Activated CD4-positive, alpha-beta memory T cell treated with anti-CD3 and anti-CD28 coated beads for 36 hours (primary cell): ENCODE data around the gene PRR30. TPM values are rescaled to one million over a fixed set of nuclear protein-coding genes. Genes with fewer than 3 reads are reported as not detected.
"Not testable (repeated sequence)": the region's sequence is repeated elsewhere in the genome, so short reads cannot be mapped to it uniquely, and the experiment has no call there.

Experiments
- CTCF ChIA-PET: fragments of 350-600 bp; sonication (Branson Sonifier 250); formaldehyde crosslinking; loops from one replicate; lab custom pipeline; 2021; ENCODE audit warnings: antibody characterized with exemption, inconsistent platforms; lab: Charles Lee
- POLR2A ChIA-PET: fragments of 350-600 bp; sonication (Branson Sonifier 250); formaldehyde crosslinking; loops from one replicate; lab custom pipeline; 2021; ENCODE audit warnings: antibody characterized with exemption; lab: Charles Lee
- DNase-seq: peaks from one replicate; pipeline ENCODE4 v3.0.0-alpha.2; 2020
- H3K27ac Mint-ChIP-seq: one replicate; pipeline ENCODE4 v1.8.0; 2021; ENCODE audit warnings: mixed read lengths
- H3K27me3 Mint-ChIP-seq: one replicate; pipeline ENCODE4 v1.8.0; 2021; ENCODE audit warnings: mixed read lengths
- H3K36me3 Mint-ChIP-seq: one replicate; pipeline ENCODE4 v1.8.0; 2021; ENCODE audit warnings: mixed read lengths
- H3K4me1 Mint-ChIP-seq: one replicate; pipeline ENCODE4 v1.8.0; 2021; ENCODE audit warnings: low read depth, mixed read lengths
- H3K4me3 Mint-ChIP-seq: one replicate; pipeline ENCODE4 v1.8.0; 2021; ENCODE audit warnings: mild to moderate bottlenecking, mixed read lengths
- H3K9me3 Mint-ChIP-seq: one replicate; pipeline ENCODE4 v1.8.0; 2021; ENCODE audit warnings: mixed read lengths
- intact Hi-C: fragments of 100-400 bp; cut with micrococcal nuclease; formaldehyde crosslinking; loops from one replicate; pipeline ENCODE4 v1.15.1; 2023
- total RNA-seq, 2 experiments: library from RNA; stranded (reverse); gene quantifications; one replicate each; pipeline ENCODE4 v1.2.3, GENCODE V29; 2021

PRR30 gene
- not detected for total RNA-seq

- POLR2A ChIA-PET, result no interaction called here
- CTCF ChIA-PET, result interaction anchor here (1.5 kb wide), 1 partner anchor 30 kb away, joined by 6 read pairs; no protein-coding TSS in a partner anchor
- DNase-seq, result no peak
- Mint-ChIP-seq H3K4me3 (no peak within 1 kb of the TSS), H3K27ac (no peak within 1 kb of the TSS), H3K9me3 (peaks cover 6% of the 10 kb centered on the region), H3K27me3 (peaks cover 12% of the 10 kb centered on the region), H3K4me1 (peaks cover 4% of the 10 kb centered on the region), H3K36me3 (peaks cover 2% of the 10 kb centered on the region)
- intact Hi-C loops, result no loop called here
Measured at GRCh38 chr2:27139310-27139709, at the start of gene PRR30. Gene PRR30 (minus strand): TSS chr2:27139410. CDS start chr2:27138329, 1,081 bp downstream.

GRCh38 chr2:27186613-27187345 is 47.6 kb upstream of the PRR30 start:
- no peak for DNase-seq
- H3K27me3 Mint-ChIP-seq, result peaks cover 6% of the 10 kb centered on the region
- no peaks in the 10 kb centered on the region for H3K36me3 Mint-ChIP-seq
- H3K9me3 Mint-ChIP-seq, result no peaks in the 10 kb centered on the region
- ChIA-PET POLR2A (interaction anchor here (0.5 to 0.6 kb wide), 2 partner anchors 60 to 387 kb away, joined by 3 read pairs; no protein-coding TSS in a partner anchor), CTCF (interaction anchor here (1.4 kb wide), 1 partner anchor 16 kb away, joined by 8 read pairs; no protein-coding TSS in a partner anchor)
- intact Hi-C loops, result no loop called here
- H3K27ac Mint-ChIP-seq, result no peak overlapping the region
- no peak overlapping the region for H3K4me3 Mint-ChIP-seq
- no peaks in the 10 kb centered on the region for H3K4me1 Mint-ChIP-seq

GRCh38 chr2:27185331-27186026 is 46.3 kb upstream of the PRR30 start:
- Mint-ChIP-seq H3K9me3 (no peaks in the 10 kb centered on the region), H3K27ac (no peak overlapping the region), H3K36me3 (no peaks in the 10 kb centered on the region), H3K27me3 (peaks cover 17% of the 10 kb centered on the region), H3K4me1 (no peaks in the 10 kb centered on the region), H3K4me3 (no peak overlapping the region)
- POLR2A ChIA-PET, result no interaction called here
- CTCF ChIA-PET, result no interaction called here
- no peak for DNase-seq
- intact Hi-C loops, result no loop called here

GRCh38 chr2:27184115-27184514 is 44.9 kb upstream of the PRR30 start:
- H3K4me3 Mint-ChIP-seq, result no peak overlapping the region
- DNase-seq, result no peak
- ChIA-PET POLR2A (no interaction called here), CTCF (interaction anchor here (0.6 to 2.1 kb wide), 3 partner anchors 14 to 1333 kb away, joined by 3 to 9 read pairs (median 4); no protein-coding TSS in a partner anchor)
- H3K4me1 Mint-ChIP-seq, result no peaks in the 10 kb centered on the region
- no peak overlapping the region for H3K27ac Mint-ChIP-seq
- H3K9me3 Mint-ChIP-seq, result no peaks in the 10 kb centered on the region
- H3K36me3 Mint-ChIP-seq, result no peaks in the 10 kb centered on the region
- H3K27me3 Mint-ChIP-seq, result peaks cover 23% of the 10 kb centered on the region
- intact Hi-C loops, result no loop called here

GRCh38 chr2:27182346-27182745 is 43.1 kb upstream of the PRR30 start:
- Mint-ChIP-seq H3K27ac (no peak overlapping the region), H3K36me3 (no peaks in the 10 kb centered on the region), H3K27me3 (peaks cover 26% of the 10 kb centered on the region), H3K4me1 (no peaks in the 10 kb centered on the region), H3K4me3 (no peak overlapping the region), H3K9me3 (no peaks in the 10 kb centered on the region)
- POLR2A ChIA-PET, result no interaction called here
- CTCF ChIA-PET, result interaction anchor here (1.1 kb wide), 1 partner anchor 121 kb away, joined by 3 read pairs; no protein-coding TSS in a partner anchor
- intact Hi-C loops, result no loop called here
- DNase-seq, result no peak

- no peak overlapping the region for H3K4me3 Mint-ChIP-seq
- H3K9me3 Mint-ChIP-seq, result no peaks in the 10 kb centered on the region
- intact Hi-C loops, result no loop called here
- CTCF ChIA-PET, result interaction anchor here (0.9 to 2.0 kb wide), 3 partner anchors 9 to 100 kb away, joined by 3 to 10 read pairs (median 5); no protein-coding TSS in a partner anchor
- H3K27ac Mint-ChIP-seq, result no peak overlapping the region
- no peaks in the 10 kb centered on the region for H3K4me1 Mint-ChIP-seq
- no peak for DNase-seq
- no peaks in the 10 kb centered on the region for H3K36me3 Mint-ChIP-seq
- peaks cover 26% of the 10 kb centered on the region for H3K27me3 Mint-ChIP-seq
- POLR2A ChIA-PET, result no interaction called here
Measured at GRCh38 chr2:27179344-27180000, 40.3 kb upstream of the PRR30 start.

- POLR2A ChIA-PET, result no interaction called here
- Mint-ChIP-seq H3K9me3 (no peaks in the 10 kb centered on the region), H3K4me1 (no peaks in the 10 kb centered on the region), H3K4me3 (no peak overlapping the region), H3K27me3 (peaks cover 25% of the 10 kb centered on the region), H3K27ac (no peak overlapping the region), H3K36me3 (no peaks in the 10 kb centered on the region)
- intact Hi-C loops, result no loop called here
- no peak for DNase-seq
- CTCF ChIA-PET, result interaction anchor here (2.0 kb wide), 1 partner anchor 8 kb away, joined by 10 read pairs; no protein-coding TSS in a partner anchor
Measured at GRCh38 chr2:27178469-27178868, 39.3 kb upstream of the PRR30 start.

- DNase-seq, result no peak
- ChIA-PET CTCF (interaction anchor here (0.7 to 2.0 kb wide), 2 partner anchors 7 to 255 kb away, joined by 3 to 10 read pairs; no protein-coding TSS in a partner anchor), POLR2A (no interaction called here)
- no peak overlapping the region for H3K4me3 Mint-ChIP-seq
- H3K27me3 Mint-ChIP-seq, result peaks cover 25% of the 10 kb centered on the region
- H3K27ac Mint-ChIP-seq, result no peak overlapping the region
- H3K36me3 Mint-ChIP-seq, result no peaks in the 10 kb centered on the region
- H3K9me3 Mint-ChIP-seq, result no peaks in the 10 kb centered on the region
- H3K4me1 Mint-ChIP-seq, result no peaks in the 10 kb centered on the region
- intact Hi-C loops, result no loop called here
Measured at GRCh38 chr2:27177441-27178351, 38.5 kb upstream of the PRR30 start.

GRCh38 chr2:27175781-27176180 is 36.6 kb upstream of the PRR30 start:
- DNase-seq, intact Hi-C loops, H3K4me3 Mint-ChIP-seq, POLR2A ChIA-PET, H3K9me3 Mint-ChIP-seq, H3K36me3 Mint-ChIP-seq, H3K4me1 Mint-ChIP-seq, H3K27ac Mint-ChIP-seq: not testable (repeated sequence)
- CTCF ChIA-PET, result interaction anchor here (0.6 to 2.0 kb wide), 5 partner anchors 9 to 128 kb away, joined by 3 to 10 read pairs (median 3); no protein-coding TSS in a partner anchor
- H3K27me3 Mint-ChIP-seq, result peaks cover 13% of the 10 kb centered on the region

- POLR2A ChIA-PET, result no interaction called here
- no peaks in the 10 kb centered on the region for H3K9me3 Mint-ChIP-seq
- DNase-seq, result no peak
- no peak overlapping the region for H3K4me3 Mint-ChIP-seq
- H3K36me3 Mint-ChIP-seq, result no peaks in the 10 kb centered on the region
- CTCF ChIA-PET, result interaction anchor here (0.6 to 2.0 kb wide), 7 partner anchors 9 to 107 kb away, joined by 3 to 10 read pairs (median 4); no protein-coding TSS in a partner anchor
- H3K27ac Mint-ChIP-seq, result no peak overlapping the region
- no peaks in the 10 kb centered on the region for H3K4me1 Mint-ChIP-seq
- intact Hi-C loops, result no loop called here
- peaks cover 12% of the 10 kb centered on the region for H3K27me3 Mint-ChIP-seq
Measured at GRCh38 chr2:27175330-27175729, 36.1 kb upstream of the PRR30 start.

GRCh38 chr2:27174638-27175037 is 35.4 kb upstream of the PRR30 start:
- Mint-ChIP-seq H3K9me3 (no peaks in the 10 kb centered on the region), H3K4me1 (peaks cover 2% of the 10 kb centered on the region), H3K4me3 (no peak overlapping the region), H3K36me3 (no peaks in the 10 kb centered on the region), H3K27ac (no peak overlapping the region), H3K27me3 (peaks cover 8% of the 10 kb centered on the region)
- intact Hi-C loops, result no loop called here
- CTCF ChIA-PET, result interaction anchor here (0.8 to 2.0 kb wide), 5 partner anchors 8 to 108 kb away, joined by 3 to 10 read pairs (median 5); no protein-coding TSS in a partner anchor
- POLR2A ChIA-PET, result no interaction called here
- DNase-seq, result no peak
